CD1c-positive myeloid dendritic cell (primary cell): ENCODE measurements around the gene ROS1.

Experiments
- DNase-seq: peaks from one replicate; pipeline ENCODE4 v3.0.0-alpha.2; 2016; ENCODE audit errors: extremely low spot score

Gene ROS1

GRCh38 chr6:117441824-117442264 lies 16.1 kb upstream of the ROS1 start:
- no peak for DNase-seq

- DNase-seq: no peak
Measured at GRCh38 chr6:117440706-117441525, 15.2 kb upstream of the ROS1 start.

GRCh38 chr6:117432273-117432672 lies 6.5 kb upstream of the ROS1 start:
- no peak for DNase-seq

GRCh38 chr6:117423754-117424153 lies 2.0 kb downstream of the ROS1 start:
- no peak for DNase-seq

- DNase-seq: no peak
Measured at GRCh38 chr6:117418320-117418719, 7.4 kb downstream of the ROS1 start.

- DNase-seq: no peak
Measured at GRCh38 chr6:117417851-117418250, 7.9 kb downstream of the ROS1 start.

DNA sequence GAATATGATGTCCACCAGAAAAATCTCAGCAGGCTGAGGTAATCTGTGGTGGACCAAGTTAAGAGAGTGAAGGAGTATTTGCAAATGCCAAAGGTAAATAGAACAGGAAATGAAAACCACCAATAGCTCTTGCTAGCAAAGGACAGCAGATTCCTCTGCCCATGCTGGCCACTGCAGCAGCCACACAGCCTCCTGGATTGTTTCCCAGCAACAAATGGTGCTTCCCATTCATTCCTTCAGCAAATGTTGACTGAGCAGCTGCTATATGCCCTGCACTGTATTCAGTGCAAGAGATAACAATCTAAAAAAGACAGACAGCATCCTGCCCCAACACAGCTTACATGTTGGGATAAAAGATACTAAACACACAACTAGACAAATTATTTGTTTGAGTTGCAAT lies 11.0 kb downstream of the ROS1 start:
- DNase-seq: no peak

- DNase-seq: no peak
Measured at GRCh38 chr6:117411474-117411873, 14.3 kb downstream of the ROS1 start.

GRCh38 chr6:117409863-117410262 lies 15.9 kb downstream of the ROS1 start:
- DNase-seq: no peak

DNA sequence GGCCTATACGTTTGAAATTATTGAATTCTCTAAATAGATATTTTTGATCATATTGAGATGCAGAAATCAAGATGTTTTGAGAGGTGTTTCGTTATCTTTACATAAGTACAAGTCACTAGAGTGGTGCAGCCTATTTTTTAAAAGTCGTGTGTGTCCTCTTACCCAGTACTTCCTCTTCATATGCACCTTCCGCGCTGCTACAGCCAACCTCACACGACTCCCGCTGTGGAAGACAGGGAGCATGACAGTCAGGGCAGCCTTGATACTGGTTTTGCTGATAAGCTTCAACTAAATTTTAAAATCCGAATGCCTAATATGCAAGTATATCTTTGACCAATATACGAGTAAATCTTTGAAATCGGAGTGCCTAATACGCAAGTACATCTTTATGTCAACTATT lies 16.3 kb downstream of the ROS1 start:
- DNase-seq: no peak

- no peak for DNase-seq
Measured at GRCh38 chr6:117404548-117404947, 21.2 kb downstream of the ROS1 start.

- no peak for DNase-seq
Measured at GRCh38 chr6:117401799-117402198, 23.9 kb downstream of the ROS1 start.

DNA sequence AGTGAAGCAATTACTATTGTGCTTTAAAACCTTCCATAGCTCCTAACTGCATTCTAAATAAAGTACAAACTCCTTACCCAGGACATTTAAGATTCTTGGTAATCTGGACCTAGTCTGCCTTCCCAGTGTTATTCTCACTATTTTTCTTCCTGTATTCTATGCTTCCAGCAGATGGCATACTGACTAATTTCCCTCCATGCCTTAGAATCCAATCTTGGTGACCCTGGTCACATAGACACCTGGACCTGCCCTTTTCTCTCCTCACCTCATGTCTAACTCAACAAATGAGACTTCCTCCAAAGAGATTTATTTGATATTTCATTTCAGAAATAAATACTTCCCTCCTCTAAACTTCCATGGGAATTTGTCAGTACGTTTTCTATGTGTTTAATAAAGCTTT lies 25.8 kb downstream of the ROS1 start:
- DNase-seq: no peak

- DNase-seq: no peak
Measured at GRCh38 chr6:117399126-117399525, 26.6 kb downstream of the ROS1 start.

DNA sequence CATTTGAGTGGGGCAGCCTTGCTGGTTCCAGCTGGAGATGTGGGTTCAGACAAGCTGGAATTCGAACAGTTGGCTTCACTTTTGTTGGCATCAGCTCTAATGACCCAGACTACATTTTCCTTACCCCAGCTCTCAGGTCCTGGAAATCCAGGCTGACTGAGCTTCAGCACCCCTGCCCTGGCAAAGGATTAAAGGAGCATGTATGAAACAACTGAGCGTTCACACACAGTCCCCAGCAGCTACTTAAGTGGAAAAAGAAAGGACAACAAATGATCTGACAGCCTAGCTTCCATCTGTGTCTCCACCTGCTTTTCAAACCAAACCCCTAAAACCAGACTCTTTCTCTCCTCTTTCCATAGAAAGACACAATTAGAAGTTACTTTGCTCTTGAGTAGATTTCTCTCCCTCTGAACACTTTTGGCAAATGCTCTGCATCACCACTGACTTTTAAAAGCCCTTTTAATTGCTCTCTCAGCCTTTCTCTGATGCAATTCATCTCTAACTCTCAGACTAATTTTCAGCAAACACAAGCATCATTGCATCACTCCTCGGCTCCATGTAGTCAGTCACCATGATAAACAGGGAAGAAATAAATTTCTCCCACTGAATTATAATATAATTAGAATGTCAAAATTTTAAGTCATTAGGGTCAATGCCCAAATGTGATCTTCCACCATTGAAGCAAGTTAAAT lies 28.1 kb downstream of the ROS1 start:
- no peak for DNase-seq

GRCh38 chr6:117396228-117396627 lies 29.5 kb downstream of the ROS1 start:
- DNase-seq: no peak

- DNase-seq: no peak
Measured at GRCh38 chr6:117395164-117395563, 30.6 kb downstream of the ROS1 start.

GRCh38 chr6:117393045-117393444 lies 32.7 kb downstream of the ROS1 start:
- DNase-seq: no peak

- DNase-seq: no peak
Measured at GRCh38 chr6:117391874-117392583, 33.7 kb downstream of the ROS1 start.

GRCh38 chr6:117389227-117390057 lies 36.3 kb downstream of the ROS1 start:
- no peak for DNase-seq

DNA sequence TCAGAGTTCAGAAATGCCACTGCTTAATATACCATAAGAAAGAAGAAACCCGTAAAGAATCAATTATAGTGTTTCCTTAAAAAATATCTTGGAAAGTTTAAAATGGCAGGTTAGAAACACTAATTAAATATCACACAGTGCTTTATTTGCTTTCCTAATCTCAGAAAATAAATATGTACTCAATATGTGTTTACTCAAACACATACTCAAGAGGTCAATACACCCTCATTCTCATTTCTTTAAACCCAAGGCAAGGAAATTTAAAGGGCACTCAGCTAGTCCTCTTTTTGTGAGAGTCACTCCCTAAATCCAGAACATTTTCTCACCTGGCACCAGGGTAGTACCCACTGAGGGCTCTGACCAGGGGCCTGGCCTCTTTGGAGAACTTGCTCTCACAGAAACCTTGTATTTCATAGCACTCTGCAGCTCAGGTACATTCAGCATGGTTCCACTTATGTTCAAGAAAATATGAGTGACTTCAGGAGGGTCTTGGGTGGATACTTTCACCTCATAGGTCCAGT lies 38.2 kb downstream of the ROS1 start:
- no peak for DNase-seq

GRCh38 chr6:117384659-117385058 lies 41.1 kb downstream of the ROS1 start:
- no peak for DNase-seq
